Right ventricle myocardium inferior (tissue), 1 donor: Measurements from ENCODE around the gene HRK. TPM values are rescaled to one million over a fixed set of nuclear protein-coding genes. Genes with fewer than 3 reads are reported as not detected.

Source experiments
- total RNA-seq: library from RNA; stranded (reverse); fragmentation: NEBNext Ultra II Directional; extraction: Animal tissue kit (Norgen Biotek cat#: 25700); gene quantifications from one replicate; pipeline ENCODE4 v1.2.1, GENCODE V29; 2021
- donor health status: DM: no; HTN: yes; CAD: no; lungs with severe emphysema.

Gene HRK
- total RNA-seq, 1 donor from 2014 or later = 0.11 TPM

Other genes with a start within 250 kb of the HRK start
- 9.4 TPM for gene SPRING1, start 143.4 kb downstream of the HRK start, total RNA-seq
- gene RNFT2, start 143.1 kb downstream of the HRK start, total RNA-seq = 1.0 TPM
- 5.4 TPM for gene FBXW8, start 29.5 kb upstream of the HRK start, total RNA-seq
- 93.9 TPM for gene TESC, start 218.0 kb upstream of the HRK start, total RNA-seq